Thyroid gland (tissue), 4 donors: ENCODE results near the gene ABCF1. TPM values are rescaled to one million over a fixed set of nuclear protein-coding genes. Genes with fewer than 3 reads are reported as not detected.
"Not testable (repeated sequence)": the region's sequence is repeated elsewhere in the genome, so short reads cannot be mapped to it uniquely, and the experiment has no call there.

ENCODE experiments used
- DNase-seq, 2 donors: peaks; one replicate each; pipeline ENCODE4 v3.0.0-alpha.2; 2019
- H3K27ac ChIP-seq, 3 donors: fragments of 200-600 bp; sonication (generic); 1 replicate in 2 of 3; 2 replicates in 1 of 3; pipeline ENCODE4 v1.5.1; 2016 to 2019; ENCODE audit warnings: mild to moderate bottlenecking in 1 of 3, moderate library complexity in 1 of 3
- H3K27me3 ChIP-seq: fragments of 200-600 bp; sonication (generic); one replicate; pipeline ENCODE4 v1.5.1; 2019
- H3K36me3 ChIP-seq, 2 donors: fragments of 200-600 bp; sonication (generic); one replicate each; pipeline ENCODE4 v1.5.1; 2016 to 2019
- H3K4me1 ChIP-seq, 2 donors: fragments of 200-600 bp; sonication (generic); one replicate each; pipeline ENCODE4 v1.5.1; 2017 to 2019
- H3K4me3 ChIP-seq, 3 donors: fragments of 200-600 bp; sonication (generic); replicated peaks in 1 of 3; 1 replicate in 2 of 3; 2 replicates in 1 of 3; pipeline ENCODE4 v1.5.1; 2016; ENCODE audit warnings: mild to moderate bottlenecking in 1 of 3
- H3K9me3 ChIP-seq: fragments of 200-600 bp; sonication (generic); one replicate; pipeline ENCODE4 v1.5.1; 2017
- POLR2A ChIP-seq, 2 donors: fragments of 450-650 bp; IDR thresholded peaks; one replicate each; pipeline ENCODE4 v1.6.1; 2017; ENCODE audit warnings: antibody characterized with exemption in 2 of 2, mild to moderate bottlenecking in 2 of 2, moderate library complexity in 1 of 2
- WGBS, 2 donors: methylation state at CpG; one replicate each; pipeline ENCODE4 v1.1.5; 2017; 5-methylcytosine and 5-hydroxymethylcytosine counted together
- intact Hi-C: fragments of 100-400 bp; cut with DNase I; formaldehyde crosslinking; loops from one replicate; pipeline ENCODE4 v1.15.1; 2023
- total RNA-seq, 4 donors: library from RNA; depleted of rRNA; stranded (reverse); fragments of >200 nt; gene quantifications; one replicate each; pipeline ENCODE4 v1.2.3, GENCODE V29; 2016
- TF ChIP-seq, protein P1 (sequence below), 6 experiments: fragments of 200-600 bp in 3 of 6; fragments of 450-650 bp in 3 of 6; sonication (generic) in 3 of 6; IDR thresholded peaks; one replicate each; pipeline ENCODE4 v1.5.1; 2016 to 2019; ENCODE audit warnings: antibody characterized with exemption in 6 of 6, mild to moderate bottlenecking in 2 of 6, inconsistent platforms in 1 of 6, moderate library complexity in 1 of 6

The ABCF1 gene
- total RNA-seq: 10 to 100 TPM; 41.4 to 47.1 (median 43.5) TPM

DNA sequence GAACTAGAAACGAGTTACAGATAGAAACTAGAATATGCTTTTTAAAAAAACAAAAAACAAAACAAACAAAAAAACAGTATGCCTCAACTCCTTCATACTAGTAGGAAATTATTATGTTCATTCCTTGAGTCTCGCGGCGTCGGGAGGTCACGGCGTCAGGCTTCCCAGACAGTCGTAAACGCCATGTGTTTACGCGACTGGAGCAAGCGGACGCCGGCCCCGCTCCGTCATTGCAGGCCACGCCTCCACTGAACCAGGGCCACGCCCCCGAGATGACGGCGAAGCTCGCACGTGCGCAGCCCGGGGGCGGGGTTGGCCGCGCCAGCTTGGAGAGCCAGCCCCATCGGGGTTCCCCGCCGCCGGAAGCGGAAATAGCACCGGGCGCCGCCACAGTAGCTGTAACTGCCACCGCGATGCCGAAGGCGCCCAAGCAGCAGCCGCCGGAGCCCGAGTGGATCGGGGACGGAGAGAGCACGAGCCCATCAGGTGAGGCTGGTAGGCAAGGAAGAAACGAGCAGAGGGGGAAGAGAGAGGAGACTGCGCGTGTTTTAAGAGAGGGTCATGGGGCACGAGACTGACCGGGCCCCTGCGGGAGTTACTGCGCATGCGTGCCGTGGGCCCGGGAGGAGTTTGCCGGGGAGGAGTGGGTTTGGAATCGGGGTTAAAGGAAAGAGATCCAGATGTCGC, at the start of gene ABCF1:
Gene ABCF1, plus strand, starts transcription at position 368 of the 687 bp plus-strand sequence. Its CDS starts 46 bp downstream, at position 414.
- Histone ChIP-seq H3K4me1 (peaks cover 14 to 16% of the 10 kb centered on the region in 2 donors), H3K36me3 (no peaks in the 10 kb centered on the region), H3K9me3 (no peaks in the 10 kb centered on the region), H3K27ac (peak within 1 kb of the TSS; percentile 64 to 82 (median 77)), H3K27me3 (no peaks in the 10 kb centered on the region), H3K4me3 (peak within 1 kb of the TSS; percentile 3 to 68 (median 50))
- TF ChIP-seq, protein P1, sequence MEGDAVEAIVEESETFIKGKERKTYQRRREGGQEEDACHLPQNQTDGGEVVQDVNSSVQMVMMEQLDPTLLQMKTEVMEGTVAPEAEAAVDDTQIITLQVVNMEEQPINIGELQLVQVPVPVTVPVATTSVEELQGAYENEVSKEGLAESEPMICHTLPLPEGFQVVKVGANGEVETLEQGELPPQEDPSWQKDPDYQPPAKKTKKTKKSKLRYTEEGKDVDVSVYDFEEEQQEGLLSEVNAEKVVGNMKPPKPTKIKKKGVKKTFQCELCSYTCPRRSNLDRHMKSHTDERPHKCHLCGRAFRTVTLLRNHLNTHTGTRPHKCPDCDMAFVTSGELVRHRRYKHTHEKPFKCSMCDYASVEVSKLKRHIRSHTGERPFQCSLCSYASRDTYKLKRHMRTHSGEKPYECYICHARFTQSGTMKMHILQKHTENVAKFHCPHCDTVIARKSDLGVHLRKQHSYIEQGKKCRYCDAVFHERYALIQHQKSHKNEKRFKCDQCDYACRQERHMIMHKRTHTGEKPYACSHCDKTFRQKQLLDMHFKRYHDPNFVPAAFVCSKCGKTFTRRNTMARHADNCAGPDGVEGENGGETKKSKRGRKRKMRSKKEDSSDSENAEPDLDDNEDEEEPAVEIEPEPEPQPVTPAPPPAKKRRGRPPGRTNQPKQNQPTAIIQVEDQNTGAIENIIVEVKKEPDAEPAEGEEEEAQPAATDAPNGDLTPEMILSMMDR (IDR thresholded peaks at IDR 0.05): no peak
- TF ChIP-seq POLR2A (IDR thresholded peaks at IDR 0.05): peak in 1 of 2 donors; percentile 91
- 0% methylated on average over 54 to 59 of the region's 59 CpGs for WGBS, 2 donors
- peak; percentile 98 for DNase-seq
- intact Hi-C loops: no loop called here

DNA sequence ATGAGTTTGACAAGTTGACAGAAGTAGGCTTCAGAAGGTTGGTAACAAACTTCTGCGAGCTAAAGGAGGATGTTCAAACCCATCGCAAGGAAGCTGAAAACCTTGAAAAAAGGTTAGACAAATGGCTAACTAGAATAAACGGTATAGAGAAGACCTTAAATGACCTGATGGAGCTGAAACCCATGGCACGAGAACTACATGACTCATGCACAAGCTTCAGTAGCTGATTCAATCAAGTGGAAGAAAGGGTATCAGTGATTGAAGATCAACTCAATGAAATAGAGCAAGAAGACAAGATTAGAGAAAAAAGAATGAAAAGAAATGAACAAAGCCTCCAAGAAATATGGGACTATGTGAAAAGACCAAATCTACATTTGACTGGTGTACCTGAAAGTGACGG, 49.3 kb upstream of the ABCF1 start:
- 90 to 92% methylated on average over 5 of the region's 5 CpGs for WGBS, 2 donors
- H3K9me3 ChIP-seq, intact Hi-C loops, H3K4me3 ChIP-seq, H3K27me3 ChIP-seq, H3K27ac ChIP-seq, DNase-seq, H3K36me3 ChIP-seq: not testable (repeated sequence)
- H3K4me1 ChIP-seq: peaks cover 10 to 18% of the 10 kb centered on the region in 2 donors

DNA sequence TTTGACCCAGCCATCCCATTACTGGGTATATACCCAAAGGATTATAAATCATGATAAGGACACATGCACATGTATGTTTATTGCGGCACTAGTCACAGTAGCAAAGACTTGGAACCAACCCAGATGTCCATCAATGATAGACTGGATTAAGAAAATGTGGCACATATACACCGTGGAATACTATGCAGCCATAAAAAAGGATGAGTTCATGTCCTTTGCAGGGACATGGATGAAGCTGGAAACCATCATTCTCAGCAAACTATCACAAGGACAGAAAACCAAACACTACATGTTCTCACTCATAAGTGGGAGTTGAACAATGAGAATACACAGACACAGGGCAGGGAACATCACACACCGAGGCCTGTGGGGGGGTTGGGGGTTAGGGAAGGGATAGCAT, 44.8 kb upstream of the ABCF1 start:
- DNase-seq, H3K27me3 ChIP-seq, H3K4me3 ChIP-seq, H3K4me1 ChIP-seq, intact Hi-C loops, H3K9me3 ChIP-seq, H3K27ac ChIP-seq, H3K36me3 ChIP-seq: not testable (repeated sequence)
- WGBS, 2 donors: 94% methylated on average over 3 of the region's 3 CpGs

DNA sequence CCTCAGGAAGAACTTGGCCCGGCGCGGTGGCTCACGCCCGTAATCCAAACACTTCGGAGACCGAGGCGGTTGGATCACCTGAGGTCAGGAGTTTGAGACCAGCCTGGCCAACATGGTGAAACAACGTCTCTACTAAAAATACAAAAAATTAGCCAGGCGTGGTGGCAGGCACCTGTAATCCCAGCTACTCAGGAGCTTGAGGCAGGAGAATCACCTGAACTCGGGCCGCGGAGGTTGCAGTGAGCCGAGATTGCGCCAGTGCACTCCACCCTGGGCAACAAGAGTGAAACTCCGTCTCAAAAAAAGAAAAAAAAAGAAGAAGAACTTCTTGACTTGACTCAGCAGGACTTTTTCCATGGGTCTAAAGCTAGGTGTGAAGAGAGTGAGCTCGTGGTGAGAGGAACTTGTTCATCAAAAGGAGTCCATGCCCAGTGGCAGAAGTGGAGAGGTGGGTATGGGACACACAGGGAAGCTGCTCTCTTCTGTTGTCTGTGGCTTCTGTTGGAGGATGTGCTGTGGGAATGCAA, 41.8 kb upstream of the ABCF1 start:
- intact Hi-C loops, DNase-seq, H3K4me1 ChIP-seq, H3K27ac ChIP-seq, H3K36me3 ChIP-seq, H3K27me3 ChIP-seq, H3K9me3 ChIP-seq, H3K4me3 ChIP-seq: not testable (repeated sequence)
- 79 to 83% methylated on average over 17 of the region's 17 CpGs for WGBS, 2 donors

DNA sequence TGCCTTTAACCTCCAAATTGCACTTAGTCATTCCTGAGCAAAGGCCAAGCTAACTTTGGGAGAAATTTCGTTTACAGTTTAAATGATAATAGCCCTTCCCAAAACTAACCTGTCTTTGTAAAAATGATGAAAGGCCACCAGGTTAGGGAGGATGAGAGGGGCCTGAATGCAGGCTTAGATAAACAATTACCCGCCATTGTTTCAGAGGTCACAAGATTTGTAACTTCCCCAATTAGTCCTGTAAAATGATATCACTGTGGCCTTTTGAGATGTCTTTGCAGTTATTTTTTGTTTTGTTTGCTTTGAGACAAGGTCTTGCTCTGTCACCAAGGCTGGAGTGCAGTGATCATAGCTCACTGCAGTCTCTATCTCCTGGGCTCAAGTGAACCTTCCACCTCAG, 41.2 kb upstream of the ABCF1 start:
- no peaks in the 10 kb centered on the region for H3K4me1 ChIP-seq

DNA sequence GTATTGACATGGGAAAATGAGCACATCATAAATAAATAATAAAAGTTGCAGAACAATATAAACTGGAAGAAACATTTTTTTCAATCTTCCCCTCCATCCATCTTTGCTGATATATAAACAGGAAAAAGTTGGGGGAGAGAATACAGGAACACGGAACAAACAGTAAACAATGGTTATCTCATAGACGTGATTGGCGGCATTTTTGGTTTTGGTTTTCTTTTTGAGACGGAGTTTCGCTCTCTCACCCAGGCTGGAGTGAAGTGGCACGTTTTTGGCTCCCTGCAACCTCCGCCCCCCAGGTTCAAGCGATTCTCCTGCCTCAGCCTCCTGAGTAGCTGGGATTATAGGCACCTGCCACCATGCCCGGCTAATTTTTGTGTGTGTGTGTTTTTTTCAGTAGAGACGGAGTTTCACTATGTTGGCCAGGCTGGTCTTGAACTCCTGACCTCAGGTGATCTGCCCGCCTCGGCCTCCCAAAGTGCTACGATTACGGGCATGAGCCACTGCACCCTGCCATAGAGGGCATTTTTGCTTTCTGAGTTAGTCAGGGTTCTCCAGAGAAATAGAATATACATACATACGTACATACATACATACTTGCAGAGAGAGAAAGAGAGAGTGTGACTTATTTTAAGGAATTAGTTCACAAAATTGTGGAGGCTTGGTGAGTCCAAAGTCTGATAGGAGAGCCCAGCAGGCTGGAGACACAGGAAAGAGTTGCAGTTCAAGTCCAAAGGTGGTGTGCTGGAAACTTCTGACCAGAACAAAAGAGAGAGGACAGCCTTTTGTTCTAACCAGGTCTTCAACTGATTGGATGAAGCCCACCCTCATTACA, 37.6 kb upstream of the ABCF1 start:
- no peaks in the 10 kb centered on the region for H3K36me3 ChIP-seq
- no peaks in the 10 kb centered on the region for H3K27me3 ChIP-seq
- DNase-seq: no peak
- H3K4me1 ChIP-seq: no peaks in the 10 kb centered on the region
- no peak overlapping the region for H3K4me3 ChIP-seq
- TF ChIP-seq, protein P1 (IDR thresholded peaks at IDR 0.05): no peak
- no peak for TF ChIP-seq POLR2A (IDR thresholded peaks at IDR 0.05)
- H3K27ac ChIP-seq: no peak overlapping the region
- 74 to 81% methylated on average over 15 of the region's 15 CpGs for WGBS, 2 donors
- H3K9me3 ChIP-seq: no peaks in the 10 kb centered on the region
- intact Hi-C loops: loop anchor here (5.0 kb wide), 1 partner anchor 41 kb away; no protein-coding TSS in a partner anchor

More for the DNA sequence above, 41.2 kb upstream of the ABCF1 start:
- H3K27ac ChIP-seq: no peak overlapping the region
- intact Hi-C loops: loop anchor here (5.0 kb wide), 1 partner anchor 38 kb away; no protein-coding TSS in a partner anchor
- no peak overlapping the region for H3K4me3 ChIP-seq
- DNase-seq: no peak
- no peak for TF ChIP-seq POLR2A (IDR thresholded peaks at IDR 0.05)
- TF ChIP-seq, protein P1 (IDR thresholded peaks at IDR 0.05): no peak
- H3K27me3 ChIP-seq: no peaks in the 10 kb centered on the region
- 58 to 61% methylated on average over 2 of the region's 2 CpGs for WGBS, 2 donors
- H3K36me3 ChIP-seq: no peaks in the 10 kb centered on the region
- no peaks in the 10 kb centered on the region for H3K9me3 ChIP-seq
